Esophagus squamous epithelium (tissue), 5 donors: ENCODE data around the gene TMEM150C. TPM values are rescaled to one million over a fixed set of nuclear protein-coding genes. Genes with fewer than 3 reads are reported as not detected.

Source experiments
- DNase-seq: peaks from one replicate; lab custom pipeline; 2025; lab: John Stamatoyannopoulos, UW
- H3K27ac ChIP-seq, 4 donors: fragments of 200-600 bp; sonication (generic); one replicate each; pipeline ENCODE4 v1.5.1; 2016 to 2019; ENCODE audit warnings: mild to moderate bottlenecking in 1 of 4
- H3K27me3 ChIP-seq, 4 donors: fragments of 200-600 bp; sonication (generic); 1 replicate in 3 of 4; 2 replicates in 1 of 4; pipeline versions ENCODE4 v1.5.1 to v1.6.0; 2017 to 2021; ENCODE audit warnings: antibody characterized with exemption in 1 of 4
- H3K36me3 ChIP-seq, 3 donors: fragments of 200-600 bp; sonication (generic); one replicate each; pipeline ENCODE4 v1.5.1; 2016 to 2019
- H3K4me1 ChIP-seq, 3 donors: fragments of 200-600 bp; sonication (generic); one replicate each; pipeline ENCODE4 v1.5.1; 2017 to 2019
- H3K4me3 ChIP-seq, 4 donors: fragments of 200-600 bp; sonication (generic); 1 replicate in 3 of 4; 2 replicates in 1 of 4; pipeline ENCODE4 v1.5.1; 2016 to 2019; ENCODE audit warnings: mild to moderate bottlenecking in 2 of 4, moderate library complexity in 1 of 4
- H3K9me3 ChIP-seq, 3 donors: fragments of 200-600 bp; sonication (generic); one replicate each; pipeline ENCODE4 v1.5.1; 2016 to 2019
- POLR2A ChIP-seq, 4 donors: fragments of 450-650 bp; IDR thresholded peaks; one replicate each; pipeline ENCODE4 v1.6.1; 2017; ENCODE audit warnings: antibody characterized with exemption in 4 of 4, mild to moderate bottlenecking in 4 of 4, moderate library complexity in 3 of 4
- whole genome bisulfite sequencing, 2 donors: methylation state at CpG; one replicate each; pipeline ENCODE4 v1.1.5; 2018; 5-methylcytosine and 5-hydroxymethylcytosine counted together
- intact Hi-C: fragments of 100-400 bp; cut with DNase I; formaldehyde crosslinking; loops from one replicate; pipeline ENCODE4 v1.15.0; 2022
- total RNA-seq, 4 donors: library from RNA; depleted of rRNA; stranded (reverse); fragments of >200 nt; gene quantifications; one replicate each; pipeline ENCODE4 v1.1.0, GENCODE V29; 2016
- TF ChIP-seq, protein P1 (sequence below), 6 experiments: fragments of 450-650 bp in 4 of 6; fragments of 200-600 bp in 2 of 6; sonication (generic) in 2 of 6; IDR thresholded peaks; one replicate each; pipeline ENCODE4 v1.5.1; 2016 to 2019; ENCODE audit warnings: antibody characterized with exemption in 6 of 6, mild to moderate bottlenecking in 4 of 6, moderate library complexity in 4 of 6
- donor health status: DM: yes; HTN: yes; CAD: no.

TMEM150C gene
- total RNA-seq, 4 donors from 2014 or later, result 1.1 to 3.8 (median 2.8) TPM

GRCh38 chr4:82437285-82438005 lies 124.3 kb downstream of the TMEM150C start:
- no peak for DNase-seq
- Histone ChIP-seq H3K36me3 (peaks cover 0 to 7% (median 0%) of the 10 kb centered on the region in 3 donors), H3K27ac (peak overlapping the region; percentile 0 to 61 (median 46)), H3K9me3 (no peaks in the 10 kb centered on the region), H3K4me3 (no peak overlapping the region), H3K27me3 (no peaks in the 10 kb centered on the region), H3K4me1 (peaks cover 0 to 60% (median 7%) of the 10 kb centered on the region in 3 donors)
- WGBS, 2 donors, result 43 to 51% methylated on average over 4 of the region's 4 CpGs
- intact Hi-C loops, result no loop called here
- TF ChIP-seq POLR2A (IDR thresholded peaks at IDR 0.05), result no peak
- TF ChIP-seq, protein P1, sequence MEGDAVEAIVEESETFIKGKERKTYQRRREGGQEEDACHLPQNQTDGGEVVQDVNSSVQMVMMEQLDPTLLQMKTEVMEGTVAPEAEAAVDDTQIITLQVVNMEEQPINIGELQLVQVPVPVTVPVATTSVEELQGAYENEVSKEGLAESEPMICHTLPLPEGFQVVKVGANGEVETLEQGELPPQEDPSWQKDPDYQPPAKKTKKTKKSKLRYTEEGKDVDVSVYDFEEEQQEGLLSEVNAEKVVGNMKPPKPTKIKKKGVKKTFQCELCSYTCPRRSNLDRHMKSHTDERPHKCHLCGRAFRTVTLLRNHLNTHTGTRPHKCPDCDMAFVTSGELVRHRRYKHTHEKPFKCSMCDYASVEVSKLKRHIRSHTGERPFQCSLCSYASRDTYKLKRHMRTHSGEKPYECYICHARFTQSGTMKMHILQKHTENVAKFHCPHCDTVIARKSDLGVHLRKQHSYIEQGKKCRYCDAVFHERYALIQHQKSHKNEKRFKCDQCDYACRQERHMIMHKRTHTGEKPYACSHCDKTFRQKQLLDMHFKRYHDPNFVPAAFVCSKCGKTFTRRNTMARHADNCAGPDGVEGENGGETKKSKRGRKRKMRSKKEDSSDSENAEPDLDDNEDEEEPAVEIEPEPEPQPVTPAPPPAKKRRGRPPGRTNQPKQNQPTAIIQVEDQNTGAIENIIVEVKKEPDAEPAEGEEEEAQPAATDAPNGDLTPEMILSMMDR (IDR thresholded peaks at IDR 0.05), result no peak

- no peak for DNase-seq
- intact Hi-C loops, result no loop called here
- Histone ChIP-seq H3K4me1 (peaks cover 0 to 67% (median 13%) of the 10 kb centered on the region in 3 donors), H3K36me3 (peaks cover 0 to 7% (median 0%) of the 10 kb centered on the region in 3 donors), H3K9me3 (no peaks in the 10 kb centered on the region), H3K27ac (peak overlapping the region in 2 of 4 donors; percentile 53 to 61), H3K4me3 (no peak overlapping the region), H3K27me3 (no peaks in the 10 kb centered on the region)
- no peak for TF ChIP-seq POLR2A (IDR thresholded peaks at IDR 0.05)
- TF ChIP-seq, protein P1 (IDR thresholded peaks at IDR 0.05), result no peak
- WGBS, 2 donors, result 90 to 96% methylated on average over 4 of the region's 4 CpGs
Observed at GRCh38 chr4:82436780-82437179, 125.0 kb downstream of the TMEM150C start.

GRCh38 chr4:82436130-82436529 lies 125.7 kb downstream of the TMEM150C start:
- peaks cover 0 to 7% (median 0%) of the 10 kb centered on the region in 3 donors for H3K36me3 ChIP-seq
- H3K4me1 ChIP-seq, result peaks cover 0 to 74% (median 19%) of the 10 kb centered on the region in 3 donors
- no peak for DNase-seq
- TF ChIP-seq, protein P1 (IDR thresholded peaks at IDR 0.05), result no peak
- TF ChIP-seq POLR2A (IDR thresholded peaks at IDR 0.05), result no peak
- H3K9me3 ChIP-seq, result no peaks in the 10 kb centered on the region
- H3K27ac ChIP-seq, result peak overlapping the region in 1 of 4 donors; percentile 61
- H3K27me3 ChIP-seq, result no peaks in the 10 kb centered on the region
- intact Hi-C loops, result no loop called here
- 79 to 81% methylated on average over 4 to 5 of the region's 5 CpGs for WGBS, 2 donors
- H3K4me3 ChIP-seq, result no peak overlapping the region

DNA sequence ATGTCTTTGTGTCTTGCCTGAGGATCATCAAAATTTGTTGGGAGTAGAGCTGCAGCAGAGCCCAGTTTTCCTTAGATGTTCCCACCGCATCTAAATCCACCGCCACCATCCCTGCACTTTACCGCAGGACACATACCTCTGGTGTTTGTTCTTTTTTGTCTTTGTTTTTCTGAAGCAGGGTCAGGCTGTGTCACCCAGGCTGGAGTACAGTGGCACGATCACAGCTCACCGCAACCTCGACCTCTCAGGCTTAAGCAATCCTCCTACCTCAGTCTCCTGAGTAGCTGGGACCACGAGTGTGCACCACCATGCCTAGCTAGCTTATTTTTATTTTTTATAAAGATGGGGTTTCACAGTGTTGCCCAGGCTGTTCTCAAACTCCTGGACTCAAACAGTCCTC lies 126.8 kb downstream of the TMEM150C start:
- 91 to 95% methylated on average over 7 of the region's 7 CpGs for WGBS, 2 donors
- Histone ChIP-seq H3K9me3 (no peaks in the 10 kb centered on the region), H3K27ac (no peak overlapping the region), H3K36me3 (peaks cover 0 to 7% (median 0%) of the 10 kb centered on the region in 3 donors), H3K27me3 (no peaks in the 10 kb centered on the region), H3K4me3 (no peak overlapping the region), H3K4me1 (peaks cover 0 to 67% (median 19%) of the 10 kb centered on the region in 3 donors)
- no peak for TF ChIP-seq POLR2A (IDR thresholded peaks at IDR 0.05)
- TF ChIP-seq, protein P1 (IDR thresholded peaks at IDR 0.05), result no peak
- intact Hi-C loops, result no loop called here
- no peak for DNase-seq

- intact Hi-C loops, result no loop called here
- WGBS, 2 donors, result 57 to 66% methylated on average over 2 of the region's 2 CpGs
Observed at GRCh38 chr4:82433791-82434190, 128.0 kb downstream of the TMEM150C start.

More at GRCh38 chr4:82433791-82434190, 128.0 kb downstream of the TMEM150C start:
- Histone ChIP-seq H3K4me3 (no peak overlapping the region), H3K4me1 (peaks cover 0 to 57% (median 19%) of the 10 kb centered on the region in 3 donors), H3K9me3 (no peaks in the 10 kb centered on the region), H3K27me3 (no peaks in the 10 kb centered on the region), H3K36me3 (peaks cover 0 to 7% (median 0%) of the 10 kb centered on the region in 3 donors), H3K27ac (no peak overlapping the region)
- no peak for DNase-seq
- no peak for TF ChIP-seq POLR2A (IDR thresholded peaks at IDR 0.05)
- TF ChIP-seq, protein P1 (IDR thresholded peaks at IDR 0.05), result no peak
